Middle frontal gyrus (tissue), 1 donor: ENCODE measurements around the gene UBASH3A.
"Not testable (repeated sequence)": the region's sequence is repeated elsewhere in the genome, so short reads cannot be mapped to it uniquely, and the experiment has no call there.

Source experiments
- DNase-seq: peaks from one replicate; pipeline ENCODE4 v3.0.0-alpha.2; 2015; ENCODE audit warnings: low spot score; ENCODE audit errors: extremely low spot score

UBASH3A gene

DNA sequence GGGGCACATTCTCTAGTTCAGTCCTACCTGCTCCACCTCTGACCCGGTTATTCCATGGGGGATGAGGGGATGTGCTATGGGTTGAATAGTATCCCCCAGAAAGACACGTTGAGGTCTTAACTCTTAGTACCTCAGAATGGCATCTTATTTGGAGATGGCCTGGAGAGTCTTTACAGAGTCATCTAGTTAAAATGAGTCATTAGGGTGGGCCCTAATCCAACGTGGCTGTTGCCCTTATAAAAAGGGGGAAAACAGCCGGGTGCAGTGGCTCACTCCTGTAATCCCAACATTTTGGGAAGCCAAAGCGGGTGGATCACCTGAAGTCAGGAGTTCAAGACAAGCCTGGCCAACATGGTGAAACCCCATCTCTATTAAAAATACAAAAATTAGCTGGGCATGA, 13.5 kb upstream of the UBASH3A start:
- no peak for DNase-seq

GRCh38 chr21:42390696-42391095, 13.0 kb upstream of the UBASH3A start:
- no peak for DNase-seq

GRCh38 chr21:42391297-42391696, 12.4 kb upstream of the UBASH3A start:
- no peak for DNase-seq

DNA sequence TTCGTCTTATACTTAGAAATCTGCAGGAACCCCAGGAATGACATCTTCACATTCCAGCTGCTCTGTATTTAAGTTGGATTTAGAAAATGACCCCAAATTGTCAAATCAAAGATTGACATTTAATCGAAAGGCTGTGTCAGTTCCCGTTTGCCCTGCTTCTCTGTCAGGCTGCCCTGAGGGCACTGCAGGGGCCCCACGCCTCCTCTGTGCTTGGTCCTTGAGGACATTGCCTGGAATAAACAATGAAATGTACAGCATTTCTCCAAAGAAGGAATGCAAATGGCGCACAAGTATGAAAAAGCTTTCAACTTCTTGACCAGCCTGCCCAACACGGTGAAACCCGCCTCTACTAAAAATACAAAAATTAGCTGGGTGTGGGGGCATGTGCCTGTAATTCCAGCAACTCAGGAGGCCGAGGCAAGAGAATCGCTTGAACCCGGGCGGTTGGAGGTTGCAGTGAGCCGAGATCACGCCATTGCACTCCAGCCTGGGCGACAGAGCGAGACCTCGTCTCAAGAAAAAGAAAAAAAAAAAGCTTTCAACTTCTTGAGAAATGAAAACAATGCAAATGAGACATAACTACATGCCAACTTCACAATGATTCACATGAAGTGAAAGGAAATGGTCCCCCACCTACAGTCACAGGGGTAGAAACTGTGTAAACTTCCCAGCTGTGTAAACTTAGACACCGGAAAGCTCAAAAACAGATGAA, 10.8 kb upstream of the UBASH3A start:
- DNase-seq: no peak

- no peak for DNase-seq
Observed at GRCh38 chr21:42393443-42393950, 10.2 kb upstream of the UBASH3A start.

DNA sequence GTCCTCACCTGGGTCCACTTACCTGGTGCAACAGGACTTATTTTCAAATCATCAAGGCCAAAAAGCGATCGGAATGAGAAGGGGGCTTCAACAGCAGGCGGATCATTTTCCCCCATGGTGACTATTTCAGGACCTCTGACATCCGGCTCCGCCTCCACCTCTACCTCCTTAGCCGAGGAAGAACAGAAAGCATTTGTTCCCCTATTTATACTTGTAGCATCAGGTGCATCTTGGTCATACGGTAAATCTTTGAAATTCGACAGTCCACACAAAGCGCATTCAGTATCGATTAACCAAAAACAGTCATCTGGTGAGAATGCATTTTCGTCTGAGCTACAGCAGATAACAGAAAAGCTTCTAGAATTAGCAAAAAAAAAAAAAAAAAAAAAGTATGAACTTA, 8.4 kb upstream of the UBASH3A start:
- no peak for DNase-seq

DNA sequence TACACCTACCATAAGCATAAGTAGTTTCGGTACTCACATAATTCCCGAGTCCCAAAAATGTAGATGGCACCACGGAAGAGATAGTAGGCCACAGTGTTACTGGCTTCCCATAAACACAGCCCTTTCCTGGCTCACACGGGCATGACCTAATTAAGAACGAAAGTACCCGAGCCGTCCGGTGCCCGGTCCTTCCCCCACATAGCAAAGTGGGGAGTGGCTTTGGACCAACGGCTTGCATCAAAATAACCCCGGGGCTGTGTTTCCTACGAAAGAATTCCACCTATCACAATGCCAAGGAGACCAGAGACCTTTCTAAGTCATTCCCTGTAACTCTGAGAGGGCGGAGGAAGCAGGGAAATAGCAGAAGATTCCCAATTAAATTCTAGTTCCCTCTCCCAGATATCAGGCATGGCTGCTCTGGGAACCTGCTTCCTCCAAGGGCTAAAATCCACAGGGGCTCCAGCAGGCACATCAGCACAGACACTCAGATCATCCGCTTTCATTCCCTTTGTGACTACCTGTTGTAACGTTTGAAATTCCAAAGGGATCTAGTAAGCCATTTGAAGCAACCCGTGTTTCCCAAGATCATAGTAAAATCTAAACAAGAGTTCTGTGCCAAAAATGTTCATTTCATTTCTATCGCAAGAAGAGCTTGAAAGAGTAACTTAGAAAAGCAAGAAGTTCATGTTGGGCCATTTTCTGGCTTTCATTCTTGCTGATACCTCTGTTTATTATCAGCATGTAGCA, 7.6 kb upstream of the UBASH3A start, which contains the start of gene TMPRSS3:
TSS of gene TMPRSS3 (minus strand) at position 148 of the 747 bp plus-strand sequence. CDS start 635 bp downstream, outside the sequence.
- no peak for DNase-seq

DNA sequence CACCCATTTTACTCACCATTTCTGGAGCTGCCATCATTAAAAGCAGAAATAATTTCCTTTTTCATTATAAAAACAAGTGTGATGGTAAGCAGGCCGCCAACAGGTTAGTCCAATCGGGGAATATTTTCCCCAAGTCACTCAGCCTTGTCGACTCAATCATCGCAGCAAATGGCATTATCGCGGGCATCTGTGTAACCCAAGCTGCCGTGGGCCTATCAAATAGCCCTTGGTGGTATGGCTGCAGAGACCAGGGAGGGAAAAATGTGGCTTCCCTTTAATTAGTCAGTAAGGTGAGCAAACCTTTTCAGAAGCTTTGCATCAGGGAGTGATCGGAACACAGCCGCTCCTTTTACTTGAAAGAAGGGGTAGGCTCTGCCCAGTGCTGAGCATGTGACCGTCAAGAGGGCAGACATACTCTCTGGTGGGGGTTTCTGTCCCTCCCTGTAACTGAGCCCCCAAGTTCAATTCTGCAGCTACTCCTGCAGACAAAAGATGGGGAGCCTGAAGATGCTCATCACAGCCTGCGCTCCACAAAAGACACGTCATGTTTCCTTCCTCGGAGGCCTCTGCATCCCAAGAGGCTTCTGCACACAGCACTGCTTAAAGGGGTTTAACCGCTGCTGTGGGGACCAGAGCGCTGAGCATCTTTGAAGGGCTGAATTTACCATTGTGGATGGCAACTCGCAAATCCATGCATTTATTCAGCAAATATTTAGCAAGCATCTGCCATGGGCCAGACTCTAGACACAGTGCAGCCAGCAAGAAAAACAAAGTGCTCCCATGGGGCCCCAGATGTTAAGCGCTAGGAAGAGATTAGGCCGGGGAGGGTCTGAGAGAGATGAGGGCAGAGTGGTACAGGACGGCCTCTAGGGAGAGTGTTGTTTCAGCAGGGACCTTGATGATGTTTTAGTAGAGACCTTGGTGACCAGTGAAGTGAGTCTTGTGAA, 6.6 kb upstream of the UBASH3A start:
- DNase-seq: no peak

DNA sequence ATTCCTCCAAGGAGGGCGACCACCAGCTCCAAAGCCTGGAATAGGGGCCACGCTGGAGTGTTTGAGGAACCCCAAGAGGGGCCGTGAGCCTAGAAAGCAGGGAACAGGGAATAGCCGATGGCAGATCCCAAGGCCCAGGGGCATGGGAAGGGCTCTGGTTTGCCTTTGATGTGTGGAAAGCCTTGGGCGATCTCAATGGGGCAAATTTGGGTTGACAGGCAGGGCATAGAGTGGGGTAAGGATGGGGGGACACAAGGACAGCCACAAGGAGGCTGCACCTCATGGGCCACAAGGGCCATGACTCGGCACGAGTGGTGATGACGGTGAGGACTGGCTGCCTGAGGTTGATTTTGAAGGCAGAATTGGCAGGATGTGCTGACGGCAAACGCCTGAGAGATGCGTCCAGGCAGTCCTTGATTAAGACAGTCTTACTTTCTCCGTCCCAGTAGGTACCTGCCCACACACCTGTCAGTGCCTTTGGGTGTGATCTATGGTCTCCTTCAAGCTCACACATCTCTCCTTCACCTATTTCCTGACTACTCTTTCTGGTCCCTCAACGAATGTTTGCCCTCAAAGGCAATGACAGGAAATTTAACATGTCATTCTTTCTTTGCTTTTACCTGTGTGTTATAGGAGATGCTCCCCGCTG, 5.8 kb upstream of the UBASH3A start:
- no peak for DNase-seq

- no peak for DNase-seq
Observed at GRCh38 chr21:42398436-42399028, 5.2 kb upstream of the UBASH3A start.

DNA sequence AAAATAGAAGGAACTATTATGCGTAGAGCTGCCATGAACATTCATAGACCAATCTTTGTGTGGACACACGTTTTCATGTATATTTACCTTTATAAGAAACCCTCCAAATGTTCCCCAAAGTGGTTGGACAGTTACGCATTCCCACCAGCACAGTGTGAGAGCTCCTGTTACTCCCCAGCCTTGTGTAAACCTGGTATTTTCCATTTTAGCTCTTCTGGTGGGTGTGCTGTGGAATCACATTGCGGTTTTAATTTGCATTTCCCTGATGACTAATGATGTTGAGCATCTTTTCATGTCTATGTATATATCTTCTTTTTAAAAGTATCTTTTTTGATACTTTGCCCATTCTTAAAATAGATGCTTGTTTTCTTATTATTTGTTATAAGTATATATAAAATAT, 3.2 kb upstream of the UBASH3A start:
- DNase-seq: no peak

GRCh38 chr21:42401154-42401553, 2.5 kb upstream of the UBASH3A start:
- no peak for DNase-seq

DNA sequence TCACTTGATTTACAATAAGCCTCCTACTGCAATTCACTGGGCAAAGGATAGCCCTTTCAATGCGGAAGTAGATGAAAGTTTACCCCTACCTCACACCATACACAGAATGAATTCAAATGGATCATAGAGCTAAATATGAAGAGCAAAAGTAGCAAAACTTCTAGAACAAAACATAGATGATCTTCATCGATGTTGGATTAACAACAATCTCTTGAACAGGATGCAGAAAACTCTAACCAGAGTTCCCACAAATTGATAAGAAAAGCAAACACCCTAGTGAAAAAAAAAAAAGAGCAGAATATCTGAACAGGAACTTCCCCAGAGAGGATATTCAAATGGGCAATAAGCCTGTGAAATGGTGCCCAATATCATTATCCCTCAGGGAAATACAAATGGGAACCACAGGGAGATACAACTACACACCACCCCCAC, 1.9 kb upstream of the UBASH3A start:
- DNase-seq: no peak

DNA sequence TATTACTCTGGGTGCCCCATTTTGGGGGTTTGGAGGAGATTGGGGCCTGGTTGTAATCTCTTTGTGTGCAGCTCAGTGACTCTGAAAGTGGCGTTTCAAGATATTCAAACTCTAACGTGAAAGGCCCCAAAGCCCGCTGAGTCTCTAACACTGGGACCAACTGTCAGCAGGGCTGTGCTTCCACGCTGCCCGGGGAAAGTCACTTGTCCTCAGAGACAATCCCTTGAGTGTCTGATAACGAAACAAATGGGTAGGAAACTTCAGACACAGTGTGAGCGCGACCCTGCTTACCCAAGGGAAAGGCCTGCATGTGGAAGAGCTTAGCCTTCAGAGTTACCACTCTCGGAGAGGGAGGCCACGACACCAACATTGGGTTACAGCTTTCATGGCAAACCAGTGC, 837 bp downstream of the UBASH3A start:
- no peak for DNase-seq

GRCh38 chr21:42405064-42406013, 1.6 kb downstream of the UBASH3A start:
- DNase-seq: no peak

DNA sequence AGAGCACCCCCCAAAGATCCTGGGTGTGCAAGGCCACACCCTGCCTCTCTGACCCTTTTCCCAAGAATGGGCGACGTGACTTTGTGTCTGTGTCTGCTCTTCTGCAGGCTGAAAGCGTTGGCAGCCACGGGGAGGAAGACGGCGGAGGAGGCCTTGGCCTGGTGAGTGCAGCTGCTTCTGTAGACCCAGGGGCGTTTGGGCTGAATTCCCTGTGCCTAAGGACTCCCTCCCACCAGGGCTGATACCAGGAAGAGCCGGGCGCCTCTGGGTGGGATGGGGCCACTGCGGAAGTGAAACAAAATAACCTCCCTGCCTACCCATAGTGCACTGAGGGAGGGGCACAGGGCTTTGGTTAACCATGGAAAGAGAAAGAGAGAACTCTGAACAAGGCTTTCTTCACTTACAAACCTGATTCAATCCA, 2.5 kb downstream of the UBASH3A start:
- DNase-seq: no peak

- DNase-seq: no peak
Observed at GRCh38 chr21:42406866-42407265, 3.2 kb downstream of the UBASH3A start.

DNA sequence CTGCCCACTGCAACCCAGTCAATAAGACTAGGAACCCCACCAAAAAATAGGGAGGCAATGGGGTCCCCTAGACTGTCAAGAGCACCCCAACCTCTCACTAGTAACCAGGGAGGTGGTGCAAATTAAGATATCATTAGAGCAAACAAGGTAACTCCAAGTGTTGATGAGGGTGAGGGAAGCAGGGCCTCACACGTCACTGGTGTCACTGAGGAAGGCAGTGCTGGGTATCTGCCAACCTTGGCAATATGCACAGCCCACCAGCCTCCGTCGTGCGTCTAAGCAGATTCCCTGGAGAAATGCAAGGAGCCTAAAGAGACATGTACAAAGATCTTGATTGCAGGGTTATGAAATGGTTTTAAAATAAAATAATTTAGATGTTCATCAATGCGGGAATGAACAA, 3.8 kb downstream of the UBASH3A start:
- DNase-seq: no peak

DNA sequence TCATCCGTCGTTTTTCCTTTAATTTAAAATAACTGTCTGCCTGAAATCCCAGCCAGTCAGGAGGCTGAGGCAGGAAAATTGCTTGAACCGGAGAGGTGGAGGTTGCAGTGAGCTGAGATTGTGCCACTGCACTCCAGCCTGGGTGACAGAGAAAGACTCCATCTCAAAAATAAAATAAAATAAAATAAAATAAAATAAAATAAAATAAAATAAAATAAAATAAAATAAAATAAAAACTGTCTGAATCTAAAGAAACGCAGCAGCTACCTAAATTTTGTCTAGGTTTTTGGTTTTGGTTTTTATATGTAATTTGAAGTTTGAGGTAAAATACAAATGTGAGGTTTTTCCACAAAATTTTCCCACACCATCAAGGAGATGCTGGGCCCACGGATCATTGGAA, 5.0 kb downstream of the UBASH3A start:
- not testable (repeated sequence) for DNase-seq
